K562 (cell line): ENCODE results near the gene FBXL2. TPM values are rescaled to one million over a fixed set of nuclear protein-coding genes. Genes with fewer than 3 reads are reported as not detected.

ENCODE experiments used
- CBFA2T2 ChIP-seq: fragments of 450-650 bp; conservative IDR thresholded peaks from 2 replicates; pipeline ENCODE4 v1.6.1; 2017; ENCODE audit warnings: mild to moderate bottlenecking
- FOXA3 ChIP-seq, 2 experiments: fragments of 450-650 bp in 1 of 2; sonication (generic) in 1 of 2; formaldehyde crosslinking; IDR thresholded peaks in 1 of 2; conservative IDR thresholded peaks in 1 of 2; 2 replicates each; pipeline versions ENCODE4 v1.4.0 to v1.8.0; 2020 to 2022; ENCODE audit warnings: mild to moderate bottlenecking in 2 of 2, missing genetic modification reagents in 1 of 2
- HDAC2 ChIP-seq: fragments of 450-650 bp; IDR thresholded peaks from 2 replicates; pipeline ENCODE4 v1.6.1; 2016; ENCODE audit warnings: mild to moderate bottlenecking
- HMG20B ChIP-seq: fragments of 250-450 bp; sonication (Bioruptor Pico); IDR thresholded peaks from 2 replicates; pipeline ENCODE4 v1.5.0; 2021; ENCODE audit warnings: mild to moderate bottlenecking
- KDM5B ChIP-seq: fragments of 200-600 bp; sonication (generic); IDR thresholded peaks from 2 replicates; pipeline ENCODE4 v1.6.1; 2012; ENCODE audit warnings: low read depth, mild to moderate bottlenecking, moderate library complexity, low read length, control low read depth, inconsistent platforms; ENCODE audit not compliant: insufficient replicate concordance
- KLF16 ChIP-seq: IDR thresholded peaks from 2 replicates; pipeline ENCODE4 v1.6.1; 2016; ENCODE audit warnings: antibody characterized with exemption
- NFE2 ChIP-seq: IDR thresholded peaks from 2 replicates; pipeline ENCODE4 v1.6.1; 2014; ENCODE audit warnings: antibody characterized with exemption, low read depth
- NFIX ChIP-seq: fragments of 250-450 bp; sonication (Bioruptor Pico); IDR thresholded peaks from 2 replicates; pipeline ENCODE4 v1.4.0; 2020; ENCODE audit warnings: low read depth, mild to moderate bottlenecking, moderate library complexity
- NRF1 ChIP-seq, 2 experiments: fragments of 450-650 bp; IDR thresholded peaks in 1 of 2; conservative IDR thresholded peaks in 1 of 2; 2 replicates each; pipeline ENCODE4 v1.6.1; 2014; ENCODE audit warnings: mild to moderate bottlenecking in 2 of 2
- POLR2G ChIP-seq: fragments of 200-400 bp; formaldehyde crosslinking; IDR thresholded peaks from 2 replicates; pipeline ENCODE4 v1.6.1; 2017; ENCODE audit warnings: low read depth, mild to moderate bottlenecking, antibody characterized with exemption, low read length, moderate library complexity
- SLC30A9 ChIP-seq: fragments of 250-450 bp; sonication (Bioruptor Pico); IDR thresholded peaks from 2 replicates; pipeline ENCODE4 v1.8.0; 2022; ENCODE audit warnings: mild to moderate bottlenecking, moderate library complexity
- STAT5A ChIP-seq: IDR thresholded peaks from 2 replicates; pipeline ENCODE4 v1.6.1; 2012; ENCODE audit warnings: low read length, inconsistent platforms, borderline replicate concordance
- TAL1 ChIP-seq: fragments of 450-650 bp; IDR thresholded peaks from 2 replicates; pipeline ENCODE4 v1.6.1; 2016; ENCODE audit warnings: mild to moderate bottlenecking
- TEAD4 ChIP-seq, 2 experiments: sonication (generic) in 1 of 2; formaldehyde crosslinking in 1 of 2; IDR thresholded peaks; 2 replicates each; pipeline versions ENCODE4 v1.6.1 to v1.8.0; 2012 to 2022; ENCODE audit warnings: borderline replicate concordance in 1 of 2, inconsistent platforms in 1 of 2, low read length in 1 of 2, mild to moderate bottlenecking in 1 of 2, missing genetic modification reagents in 1 of 2
- ZKSCAN3 ChIP-seq: fragments of 250-450 bp; sonication (Bioruptor Pico); IDR thresholded peaks from 2 replicates; pipeline ENCODE4 v1.4.0; 2020
- ZNF165 ChIP-seq: fragments of 250-450 bp; sonication (Bioruptor Pico); IDR thresholded peaks from 2 replicates; pipeline ENCODE4 v1.4.0; 2020; ENCODE audit warnings: borderline replicate concordance
- ZNF212 ChIP-seq: fragments of 450-650 bp; formaldehyde crosslinking; IDR thresholded peaks from 2 replicates; pipeline ENCODE4 v1.4.0; 2020; ENCODE audit warnings: mild to moderate bottlenecking
- ZNF778 ChIP-seq: fragments of 450-650 bp; formaldehyde crosslinking; IDR thresholded peaks from 2 replicates; pipeline ENCODE4 v1.4.0; 2020; ENCODE audit warnings: mild to moderate bottlenecking, moderate library complexity
- polyA plus RNA-seq, 8 experiments: library from polyadenylated mRNA; depleted of rRNA in 4 of 8; stranded (reverse) in 5 of 8; unstranded in 3 of 8; fragments of >200 nt; fragmentation: Nextera tagmentation in 2 of 8; fragmentation: Illumina TruSeq in 1 of 8; extraction: Ambion mirVana in 2 of 8; extraction: Trizol in 1 of 8; gene quantifications; 2 replicates each; pipeline versions ENCODE4 v1.2.1 to v1.2.3, GENCODE V29; 2011 to 2014; ENCODE audit warnings: inconsistent platforms in 1 of 8, missing spikeins in 1 of 8
- total RNA-seq, 7 experiments: library from RNA; depleted of rRNA in 6 of 7; stranded (reverse); fragments of >200 nt in 6 of 7; fragmentation: Illumina TruSeq in 2 of 7; extraction: Trizol in 2 of 7; gene quantifications; 2 replicates each; pipeline versions ENCODE4 v1.2.1 to v1.2.3, GENCODE V29; 2011 to 2021; ENCODE audit warnings: low replicate concordance in 1 of 7
- TF ChIP-seq, protein P1 (sequence below): IDR thresholded peaks from 3 replicates; pipeline ENCODE4 v1.6.1; 2011; ENCODE audit warnings: borderline replicate concordance, mild to moderate bottlenecking; ENCODE audit not compliant: insufficient read length, insufficient read depth
- TF ChIP-seq, protein P2 (sequence below): fragments of 250-450 bp; sonication (Bioruptor Pico); IDR thresholded peaks from 2 replicates; pipeline ENCODE4 v1.4.0; 2020; ENCODE audit warnings: mild to moderate bottlenecking, moderate library complexity
- TF ChIP-seq, protein P3 (sequence below): IDR thresholded peaks from 2 replicates; pipeline ENCODE4 v1.6.1; 2012; ENCODE audit warnings: low read depth, low read length, improper control_type of control experiment, borderline replicate concordance
- TF ChIP-seq, protein P4 (sequence below): fragments of 250-450 bp; sonication (Bioruptor Pico); IDR thresholded peaks from 2 replicates; pipeline ENCODE4 v1.5.1; 2021; ENCODE audit warnings: mild to moderate bottlenecking

The FBXL2 gene
- total and polyA plus RNA-seq, 9 of the 15 experiments (the other 6 are each of a cell fraction or from before 2014, with no cell fraction given) = 1.3 to 6.9 (median 1.9) TPM

DNA sequence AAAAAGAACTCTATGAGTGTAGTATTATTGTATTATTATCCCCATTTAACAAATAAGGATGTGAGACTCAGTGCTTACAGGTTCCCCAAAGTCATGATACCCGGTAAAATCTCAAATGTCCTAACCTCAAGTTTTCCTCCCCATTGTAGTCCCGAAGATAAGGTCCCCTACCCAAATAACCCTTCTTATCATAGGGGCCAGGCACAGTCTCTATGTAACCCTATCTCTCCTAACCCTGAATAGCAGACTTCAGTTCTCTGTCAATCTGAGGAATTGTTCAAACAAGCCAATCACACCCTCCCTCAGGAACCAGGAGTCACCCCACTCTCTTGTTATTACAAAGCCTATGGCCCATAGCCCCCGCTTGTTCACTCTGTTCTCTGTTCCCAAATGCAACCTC lies 48.2 kb upstream of the FBXL2 start (continued):
- TF ChIP-seq, protein P1, sequence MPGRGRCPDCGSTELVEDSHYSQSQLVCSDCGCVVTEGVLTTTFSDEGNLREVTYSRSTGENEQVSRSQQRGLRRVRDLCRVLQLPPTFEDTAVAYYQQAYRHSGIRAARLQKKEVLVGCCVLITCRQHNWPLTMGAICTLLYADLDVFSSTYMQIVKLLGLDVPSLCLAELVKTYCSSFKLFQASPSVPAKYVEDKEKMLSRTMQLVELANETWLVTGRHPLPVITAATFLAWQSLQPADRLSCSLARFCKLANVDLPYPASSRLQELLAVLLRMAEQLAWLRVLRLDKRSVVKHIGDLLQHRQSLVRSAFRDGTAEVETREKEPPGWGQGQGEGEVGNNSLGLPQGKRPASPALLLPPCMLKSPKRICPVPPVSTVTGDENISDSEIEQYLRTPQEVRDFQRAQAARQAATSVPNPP = no peak
- TF ChIP-seq TAL1 = peak; percentile 81
- TF ChIP-seq TEAD4 (IDR thresholded peaks at IDR 0.05; ENCODE audit: low read length) = peak; percentile 63
- no peak for TF ChIP-seq TEAD4 (CRISPR knock-in tag; IDR thresholded peaks at IDR 0.05; ENCODE audit: borderline replicate concordance)
- TF ChIP-seq ZKSCAN3 = no peak
- peak; percentile 74 for TF ChIP-seq CBFA2T2
- no peak for TF ChIP-seq SLC30A9 (CRISPR knock-in tag)
- no peak for TF ChIP-seq ZNF165 (CRISPR knock-in tag)
- 0 out of 4 replicates have a peak, but pooled peaks of 1 of the 2 experiments have one; percentile 11 for TF ChIP-seq FOXA3 (CRISPR knock-in tag; conservative IDR thresholded peaks at IDR 0.05 in 1 of 2, IDR thresholded peaks at IDR 0.05 in 1 of 2)
- TF ChIP-seq POLR2G = no peak
- TF ChIP-seq KLF16 = peak; percentile 60
- no peak for TF ChIP-seq NFIX (CRISPR knock-in tag)
- no peak for TF ChIP-seq NRF1 (conservative IDR thresholded peaks at IDR 0.05 in 1 of 2, IDR thresholded peaks at IDR 0.05 in 1 of 2)
- TF ChIP-seq, protein P2, sequence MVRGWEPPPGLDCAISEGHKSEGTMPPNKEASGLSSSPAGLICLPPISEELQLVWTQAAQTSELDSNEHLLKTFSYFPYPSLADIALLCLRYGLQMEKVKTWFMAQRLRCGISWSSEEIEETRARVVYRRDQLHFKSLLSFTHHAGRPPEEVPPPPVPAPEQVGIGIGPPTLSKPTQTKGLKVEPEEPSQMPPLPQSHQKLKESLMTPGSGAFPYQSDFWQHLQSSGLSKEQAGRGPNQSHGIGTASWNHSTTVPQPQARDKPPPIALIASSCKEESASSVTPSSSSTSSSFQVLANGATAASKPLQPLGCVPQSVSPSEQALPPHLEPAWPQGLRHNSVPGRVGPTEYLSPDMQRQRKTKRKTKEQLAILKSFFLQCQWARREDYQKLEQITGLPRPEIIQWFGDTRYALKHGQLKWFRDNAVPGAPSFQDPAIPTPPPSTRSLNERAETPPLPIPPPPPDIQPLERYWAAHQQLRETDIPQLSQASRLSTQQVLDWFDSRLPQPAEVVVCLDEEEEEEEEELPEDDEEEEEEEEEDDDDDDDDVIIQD = no peak
- no peak for TF ChIP-seq ZNF212
- 0 out of 2 replicates have a peak, but pooled peaks have one; percentile 59 for TF ChIP-seq HDAC2
- TF ChIP-seq, protein P3, sequence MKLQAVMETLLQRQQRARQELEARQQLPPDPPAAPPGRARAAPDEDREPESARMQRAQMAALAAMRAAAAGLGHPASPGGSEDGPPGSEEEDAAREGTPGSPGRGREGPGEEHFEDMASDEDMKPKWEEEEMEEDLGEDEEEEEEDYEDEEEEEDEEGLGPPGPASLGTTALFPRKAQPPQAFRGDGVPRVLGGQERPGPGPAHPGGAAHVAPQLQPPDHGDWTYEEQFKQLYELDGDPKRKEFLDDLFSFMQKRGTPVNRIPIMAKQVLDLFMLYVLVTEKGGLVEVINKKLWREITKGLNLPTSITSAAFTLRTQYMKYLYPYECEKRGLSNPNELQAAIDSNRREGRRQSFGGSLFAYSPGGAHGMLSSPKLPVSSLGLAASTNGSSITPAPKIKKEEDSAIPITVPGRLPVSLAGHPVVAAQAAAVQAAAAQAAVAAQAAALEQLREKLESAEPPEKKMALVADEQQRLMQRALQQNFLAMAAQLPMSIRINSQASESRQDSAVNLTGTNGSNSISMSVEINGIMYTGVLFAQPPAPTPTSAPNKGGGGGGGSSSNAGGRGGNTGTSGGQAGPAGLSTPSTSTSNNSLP = no peak
- 0 out of 2 replicates have a peak, but pooled peaks have one; percentile 12 for TF ChIP-seq NFE2
- no peak for TF ChIP-seq ZNF778 (CRISPR knock-in tag)
- TF ChIP-seq, protein P4, sequence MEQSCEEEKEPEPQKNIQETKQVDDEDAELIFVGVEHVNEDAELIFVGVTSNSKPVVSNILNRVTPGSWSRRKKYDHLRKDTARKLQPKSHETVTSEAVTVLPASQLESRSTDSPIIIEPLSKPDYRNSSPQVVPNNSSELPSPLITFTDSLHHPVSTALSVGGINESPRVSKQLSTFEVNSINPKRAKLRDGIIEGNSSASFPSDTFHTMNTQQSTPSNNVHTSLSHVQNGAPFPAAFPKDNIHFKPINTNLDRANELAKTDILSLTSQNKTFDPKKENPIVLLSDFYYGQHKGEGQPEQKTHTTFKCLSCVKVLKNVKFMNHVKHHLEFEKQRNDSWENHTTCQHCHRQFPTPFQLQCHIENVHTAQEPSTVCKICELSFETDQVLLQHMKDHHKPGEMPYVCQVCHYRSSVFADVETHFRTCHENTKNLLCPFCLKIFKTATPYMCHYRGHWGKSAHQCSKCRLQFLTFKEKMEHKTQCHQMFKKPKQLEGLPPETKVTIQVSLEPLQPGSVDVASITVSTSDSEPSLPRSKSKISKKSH = no peak
- TF ChIP-seq KDM5B = no peak
- TF ChIP-seq HMG20B = no peak
- peak; percentile 33; the same call in 1 of the 2 replicates for TF ChIP-seq STAT5A
